Measurements from ENCODE around the gene AP1G1. TPM values are rescaled to one million over a fixed set of nuclear protein-coding genes. Genes with fewer than 3 reads are reported as not detected.
"Not testable (repeated sequence)": the region's sequence is repeated elsewhere in the genome, so short reads cannot be mapped to it uniquely, and the experiment has no call there.

AP1G1 gene
- total and polyA plus RNA-seq, 2 donors, result 24.1 to 26.7 TPM

- Histone ChIP-seq H3K9me3 (ENCODE audit: control insufficient read depth in 2 of 2, insufficient read depth in 1 of 2, low read length in 1 of 2) (no peaks in the 10 kb centered on the region), H3K4me1 (ENCODE audit: control insufficient read depth in 2 of 2, insufficient read depth in 2 of 2, low read length in 2 of 2) (peaks cover 21 to 32% of the 10 kb centered on the region in 2 donors), H3K27ac (ENCODE audit: low read depth in 1 of 2, low read length in 1 of 2) (no peak overlapping the region), H3K36me3 (ENCODE audit: control insufficient read depth in 2 of 2, insufficient read depth in 2 of 2, low read length in 1 of 2) (peaks cover 32 to 41% of the 10 kb centered on the region in 2 donors), H3K27me3 (ENCODE audit: control insufficient read depth in 2 of 2, insufficient read depth in 1 of 2, low read length in 1 of 2) (no peaks in the 10 kb centered on the region), H3K4me3 (ENCODE audit: low read length in 2 of 2) (peak overlapping the region; percentile 97 to 98)
- WGBS, result 78% methylated on average over 3 of the region's 3 CpGs
- no peak for DNase-seq (ENCODE audit: low read depth in 6 of 9, low spot score in 9 of 9)
Observed at GRCh38 chr16:71847096-71847495, 38.5 kb upstream of the AP1G1 start.

- DNase-seq (ENCODE audit: low read depth in 6 of 9, low spot score in 9 of 9), result peak in 2 of 9 donors; percentile 24 to 57
- Histone ChIP-seq H3K36me3 (ENCODE audit: control insufficient read depth in 2 of 2, insufficient read depth in 2 of 2, low read length in 1 of 2) (peaks cover 25 to 36% of the 10 kb centered on the region in 2 donors), H3K4me3 (ENCODE audit: low read length in 2 of 2) (peak overlapping the region; percentile 97 to 98), H3K9me3 (ENCODE audit: control insufficient read depth in 2 of 2, insufficient read depth in 1 of 2, low read length in 1 of 2) (no peaks in the 10 kb centered on the region), H3K27me3 (ENCODE audit: control insufficient read depth in 2 of 2, insufficient read depth in 1 of 2, low read length in 1 of 2) (no peaks in the 10 kb centered on the region), H3K4me1 (ENCODE audit: control insufficient read depth in 2 of 2, insufficient read depth in 2 of 2, low read length in 2 of 2) (peaks cover 15 to 25% of the 10 kb centered on the region in 2 donors), H3K27ac (ENCODE audit: low read depth in 1 of 2, low read length in 1 of 2) (peak overlapping the region; percentile 22 to 82)
- WGBS, result 2% methylated on average over 20 of the region's 20 CpGs
Observed at GRCh38 chr16:71846431-71846830, 37.8 kb upstream of the AP1G1 start.

- DNase-seq (ENCODE audit: low read depth in 6 of 9, low spot score in 9 of 9), result peak in 8 of 9 donors; percentile 76 to 96 (median 90)
- WGBS, result under 1% methylated on average over 62 of the region's 62 CpGs
- H3K9me3 ChIP-seq (ENCODE audit: control insufficient read depth in 2 of 2, insufficient read depth in 1 of 2, low read length in 1 of 2), result no peaks in the 10 kb centered on the region
Observed at GRCh38 chr16:71845639-71846430, 37.2 kb upstream of the AP1G1 start, which contains the start of gene ATXN1L. Gene ATXN1L, plus strand, starts transcription at chr16:71845976. Its CDS starts 3,765 bp downstream, at chr16:71849741.

GRCh38 chr16:71843572-71843971 lies 34.9 kb upstream of the AP1G1 start:
- Histone ChIP-seq H3K4me1 (ENCODE audit: control insufficient read depth in 2 of 2, insufficient read depth in 2 of 2, low read length in 2 of 2) (peaks cover 7 to 9% of the 10 kb centered on the region in 2 donors), H3K36me3 (ENCODE audit: control insufficient read depth in 2 of 2, insufficient read depth in 2 of 2, low read length in 1 of 2) (peaks cover 0 to 9% of the 10 kb centered on the region in 2 donors), H3K9me3 (ENCODE audit: control insufficient read depth in 2 of 2, insufficient read depth in 1 of 2, low read length in 1 of 2) (no peaks in the 10 kb centered on the region), H3K27me3 (ENCODE audit: control insufficient read depth in 2 of 2, insufficient read depth in 1 of 2, low read length in 1 of 2) (no peaks in the 10 kb centered on the region), H3K4me3 (ENCODE audit: low read length in 2 of 2) (no peak overlapping the region), H3K27ac (ENCODE audit: low read depth in 1 of 2, low read length in 1 of 2) (no peak overlapping the region)
- WGBS, result 83% methylated on average over 2 of the region's 2 CpGs
- no peak for DNase-seq (ENCODE audit: low read depth in 6 of 9, low spot score in 9 of 9)

More at GRCh38 chr16:71845639-71846430, 37.2 kb upstream of the AP1G1 start, which contains the start of gene ATXN1L:
- peak within 1 kb of the TSS; percentile 80 to 82 for H3K27ac ChIP-seq (ENCODE audit: low read depth in 1 of 2, low read length in 1 of 2)
- H3K4me1 ChIP-seq (ENCODE audit: control insufficient read depth in 2 of 2, insufficient read depth in 2 of 2, low read length in 2 of 2), result peaks cover 12 to 19% of the 10 kb centered on the region in 2 donors
- H3K36me3 ChIP-seq (ENCODE audit: control insufficient read depth in 2 of 2, insufficient read depth in 2 of 2, low read length in 1 of 2), result peaks cover 19 to 30% of the 10 kb centered on the region in 2 donors
- H3K27me3 ChIP-seq (ENCODE audit: control insufficient read depth in 2 of 2, insufficient read depth in 1 of 2, low read length in 1 of 2), result no peaks in the 10 kb centered on the region
- peak within 1 kb of the TSS; percentile 97 to 98 for H3K4me3 ChIP-seq (ENCODE audit: low read length in 2 of 2)

- H3K9me3 ChIP-seq (ENCODE audit: control insufficient read depth in 2 of 2, insufficient read depth in 1 of 2, low read length in 1 of 2), result no peaks in the 10 kb centered on the region
- no peak overlapping the region for H3K27ac ChIP-seq (ENCODE audit: low read depth in 1 of 2, low read length in 1 of 2)
- H3K27me3 ChIP-seq (ENCODE audit: control insufficient read depth in 2 of 2, insufficient read depth in 1 of 2, low read length in 1 of 2), result no peaks in the 10 kb centered on the region
- H3K36me3 ChIP-seq (ENCODE audit: control insufficient read depth in 2 of 2, insufficient read depth in 2 of 2, low read length in 1 of 2), result no peaks in the 10 kb centered on the region
- H3K4me3 ChIP-seq (ENCODE audit: low read length in 2 of 2), result no peak overlapping the region
- 88% methylated on average over 7 of the region's 7 CpGs for WGBS
- H3K4me1 ChIP-seq (ENCODE audit: control insufficient read depth in 2 of 2, insufficient read depth in 2 of 2, low read length in 2 of 2), result peaks cover 0 to 1% of the 10 kb centered on the region in 2 donors
- no peak for DNase-seq (ENCODE audit: low read depth in 6 of 9, low spot score in 9 of 9)
Observed at GRCh38 chr16:71840052-71840451, 31.4 kb upstream of the AP1G1 start.

GRCh38 chr16:71837150-71837549 lies 28.5 kb upstream of the AP1G1 start:
- Histone ChIP-seq H3K4me3 (ENCODE audit: low read length in 2 of 2) (no peak overlapping the region), H3K27ac (ENCODE audit: low read depth in 1 of 2, low read length in 1 of 2) (no peak overlapping the region), H3K4me1 (ENCODE audit: control insufficient read depth in 2 of 2, insufficient read depth in 2 of 2, low read length in 2 of 2) (no peaks in the 10 kb centered on the region), H3K27me3 (ENCODE audit: control insufficient read depth in 2 of 2, insufficient read depth in 1 of 2, low read length in 1 of 2) (no peaks in the 10 kb centered on the region), H3K36me3 (ENCODE audit: control insufficient read depth in 2 of 2, insufficient read depth in 2 of 2, low read length in 1 of 2) (no peaks in the 10 kb centered on the region), H3K9me3 (ENCODE audit: control insufficient read depth in 2 of 2, insufficient read depth in 1 of 2, low read length in 1 of 2) (no peaks in the 10 kb centered on the region)
- DNase-seq (ENCODE audit: low read depth in 6 of 9, low spot score in 9 of 9), result no peak
- 97% methylated on average over 3 of the region's 3 CpGs for WGBS

- H3K27me3 ChIP-seq (ENCODE audit: control insufficient read depth in 2 of 2, insufficient read depth in 1 of 2, low read length in 1 of 2), result no peaks in the 10 kb centered on the region
- H3K9me3 ChIP-seq (ENCODE audit: control insufficient read depth in 2 of 2, insufficient read depth in 1 of 2, low read length in 1 of 2), result no peaks in the 10 kb centered on the region
- no peak for DNase-seq (ENCODE audit: low read depth in 6 of 9, low spot score in 9 of 9)
- no peaks in the 10 kb centered on the region for H3K4me1 ChIP-seq (ENCODE audit: control insufficient read depth in 2 of 2, insufficient read depth in 2 of 2, low read length in 2 of 2)
- WGBS, result 96% methylated on average over 3 of the region's 3 CpGs
- no peak overlapping the region for H3K4me3 ChIP-seq (ENCODE audit: low read length in 2 of 2)
- no peak overlapping the region for H3K27ac ChIP-seq (ENCODE audit: low read depth in 1 of 2, low read length in 1 of 2)
- no peaks in the 10 kb centered on the region for H3K36me3 ChIP-seq (ENCODE audit: control insufficient read depth in 2 of 2, insufficient read depth in 2 of 2, low read length in 1 of 2)
Observed at GRCh38 chr16:71834291-71834690, 25.7 kb upstream of the AP1G1 start.

GRCh38 chr16:71832112-71832511 lies 23.5 kb upstream of the AP1G1 start:
- not testable (repeated sequence) for H3K4me1 ChIP-seq (ENCODE audit: control insufficient read depth in 2 of 2, insufficient read depth in 2 of 2, low read length in 2 of 2); H3K36me3 ChIP-seq (ENCODE audit: control insufficient read depth in 2 of 2, insufficient read depth in 2 of 2, low read length in 1 of 2); H3K27ac ChIP-seq (ENCODE audit: low read depth in 1 of 2, low read length in 1 of 2); DNase-seq (ENCODE audit: low read depth in 6 of 9, low spot score in 9 of 9); H3K9me3 ChIP-seq (ENCODE audit: control insufficient read depth in 2 of 2, insufficient read depth in 1 of 2, low read length in 1 of 2); H3K4me3 ChIP-seq (ENCODE audit: low read length in 2 of 2); H3K27me3 ChIP-seq (ENCODE audit: control insufficient read depth in 2 of 2, insufficient read depth in 1 of 2, low read length in 1 of 2)
- WGBS, result over 99% methylated on average over 2 of the region's 2 CpGs

- H3K27ac ChIP-seq (ENCODE audit: low read depth in 1 of 2, low read length in 1 of 2); H3K4me3 ChIP-seq (ENCODE audit: low read length in 2 of 2); H3K36me3 ChIP-seq (ENCODE audit: control insufficient read depth in 2 of 2, insufficient read depth in 2 of 2, low read length in 1 of 2); DNase-seq (ENCODE audit: low read depth in 6 of 9, low spot score in 9 of 9); H3K9me3 ChIP-seq (ENCODE audit: control insufficient read depth in 2 of 2, insufficient read depth in 1 of 2, low read length in 1 of 2); H3K27me3 ChIP-seq (ENCODE audit: control insufficient read depth in 2 of 2, insufficient read depth in 1 of 2, low read length in 1 of 2); H3K4me1 ChIP-seq (ENCODE audit: control insufficient read depth in 2 of 2, insufficient read depth in 2 of 2, low read length in 2 of 2): not testable (repeated sequence)
- 96% methylated on average over 3 of the region's 3 CpGs for WGBS
Observed at GRCh38 chr16:71831698-71832097, 23.1 kb upstream of the AP1G1 start.

All from thymus (tissue), 11 donors.